Measurements from ENCODE around the gene CD99. TPM values are rescaled to one million over a fixed set of nuclear protein-coding genes. Genes with fewer than 3 reads are reported as not detected.

The CD99 gene
- total and polyA plus RNA-seq, 2 experiments from 2014 or later, result 505 to 975 TPM

- no peak for TF ChIP-seq EZH2phosphoT487 (IDR thresholded peaks at IDR 0.05; ENCODE audit: insufficient read depth, low read depth)
- no peak for TF ChIP-seq EZH2 (IDR thresholded peaks at IDR 0.05; ENCODE audit: insufficient read depth, poor library complexity, severe bottlenecking)
- Histone ChIP-seq H3K9me3 (ENCODE audit: low read depth) (no peaks in the 10 kb centered on the region), H3F3A (ENCODE audit: insufficient read depth) (no peaks in the 10 kb centered on the region), H3K27ac (no peak overlapping the region), H3K4me1 (ENCODE audit: insufficient read depth) (no peaks in the 10 kb centered on the region), H3K36me3 (ENCODE audit: low read depth) (no peaks in the 10 kb centered on the region), H2AFZ (no peak overlapping the region), H3K79me2 (ENCODE audit: insufficient read depth) (no peaks in the 10 kb centered on the region), H3K4me3 (no peak overlapping the region), H4K20me1 (ENCODE audit: insufficient read depth) (no peaks in the 10 kb centered on the region), H3K9me2 (ENCODE audit: insufficient read depth) (no peaks in the 10 kb centered on the region), H3K27me3 (replicated peaks; ENCODE audit: insufficient read depth) (no peaks in the 10 kb centered on the region), H3K4me2 (ENCODE audit: unreplicated experiment) (no peak overlapping the region), H3K9ac (no peak overlapping the region)
- no peak for DNase-seq
- 93 to 98% methylated on average over 3 of the region's 3 CpGs for WGBS, 2 experiments (ENCODE audit: low coverage in 1 of 2, low lambda C conversion rate in 2 of 2, missing lambda C conversion rate in 2 of 2)
- in situ Hi-C loops (cut with MboI), result no loop called here
Measured at GRCh38 chrX:2789569-2789968, 98.5 kb downstream of the CD99 start.

Other genes starting within 250 kb of the CD99 start
- gene DHRSX, start 190.3 kb upstream of the CD99 start, total RNA-seq (2014; rRNA removed; shearing (Covaris generic)), result 15.2 and 19.6 TPM in 2 replicates
- gene DHRSX, start 190.3 kb upstream of the CD99 start, polyA plus RNA-seq (2016; fragmentation: Nextera tagmentation; extraction: Ambion mirVana), result 30.2 and 31.1 TPM in 2 replicates
- 30.4 and 31.1 TPM in 2 replicates for gene ZBED1, start 190.3 kb upstream of the CD99 start, total RNA-seq (2014; rRNA removed; shearing (Covaris generic))
- 20.7 and 25.7 TPM in 2 replicates for gene ZBED1, start 190.3 kb upstream of the CD99 start, polyA plus RNA-seq (2016; fragmentation: Nextera tagmentation; extraction: Ambion mirVana)
- 16.3 and 21.4 TPM in 2 replicates for gene XG, start 60.7 kb downstream of the CD99 start, total RNA-seq (2014; rRNA removed; shearing (Covaris generic))
- 47.8 and 48.4 TPM in 2 replicates for gene XG, start 60.7 kb downstream of the CD99 start, polyA plus RNA-seq (2016; fragmentation: Nextera tagmentation; extraction: Ambion mirVana)
- 0.38 and 0.43 TPM in 2 replicates for gene GYG2, start 137.6 kb downstream of the CD99 start, total RNA-seq (2014; rRNA removed; shearing (Covaris generic))
- gene GYG2, start 137.6 kb downstream of the CD99 start, polyA plus RNA-seq (2016; fragmentation: Nextera tagmentation; extraction: Ambion mirVana), result 0.86 and 1.2 TPM in 2 replicates
- gene ARSD, start 238.0 kb downstream of the CD99 start, total RNA-seq (2014; rRNA removed; shearing (Covaris generic)), result 11.7 and 12.3 TPM in 2 replicates
- 9.2 and 10.7 TPM in 2 replicates for gene ARSD, start 238.0 kb downstream of the CD99 start, polyA plus RNA-seq (2016; fragmentation: Nextera tagmentation; extraction: Ambion mirVana)

All from GM23248 (cell line).